ENCODE data around the gene SPAG4.

Gene SPAG4

DNA sequence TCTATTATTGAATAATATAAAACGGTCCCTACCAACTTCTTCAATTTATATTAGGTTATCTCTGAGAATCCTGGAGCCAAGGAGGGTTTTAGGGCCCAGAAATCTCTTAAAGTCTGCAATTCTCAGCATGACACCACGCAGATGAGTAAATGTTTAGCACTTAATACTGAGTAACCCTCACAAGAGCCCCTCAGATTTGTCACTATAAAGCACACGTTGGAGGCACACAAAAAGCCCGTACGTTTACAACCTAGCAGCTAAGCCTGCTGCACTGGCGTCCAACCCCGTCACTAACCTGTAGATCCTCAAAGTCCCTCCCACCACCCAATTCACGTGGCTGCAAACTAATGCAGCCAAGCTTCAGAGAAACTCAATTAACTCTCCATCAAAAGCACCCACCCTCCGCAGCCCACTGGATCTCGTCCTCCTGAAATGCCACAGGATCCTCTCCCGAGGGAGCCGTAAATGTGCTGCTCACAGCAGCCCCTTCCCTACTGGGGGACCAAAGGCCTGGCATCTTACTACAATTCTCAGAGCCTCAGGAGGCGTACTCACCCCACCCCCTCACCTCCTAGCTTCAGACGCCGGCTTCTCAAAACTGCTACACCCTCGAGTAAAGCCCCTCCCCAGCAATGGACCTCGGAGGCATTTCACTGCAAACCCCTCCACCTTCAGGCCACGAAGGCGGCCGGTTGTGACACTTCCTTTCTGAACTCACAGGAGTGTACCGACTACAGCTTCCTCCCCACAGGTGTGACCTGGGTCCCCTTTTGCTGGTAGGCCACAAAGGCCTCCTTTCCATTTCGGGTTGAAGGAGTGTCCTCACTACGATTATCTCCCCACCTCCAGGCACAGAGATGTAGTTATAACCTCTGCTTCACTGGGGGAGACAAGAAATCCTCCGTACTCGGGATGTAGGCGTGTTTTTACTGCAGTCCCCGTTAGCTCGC is 48.2 kb downstream of the SPAG4 start:
- H3K4me3 ChIP-seq (ENCODE audit: low read length), result peak overlapping the region; percentile 97
- TF ChIP-seq, protein P1, sequence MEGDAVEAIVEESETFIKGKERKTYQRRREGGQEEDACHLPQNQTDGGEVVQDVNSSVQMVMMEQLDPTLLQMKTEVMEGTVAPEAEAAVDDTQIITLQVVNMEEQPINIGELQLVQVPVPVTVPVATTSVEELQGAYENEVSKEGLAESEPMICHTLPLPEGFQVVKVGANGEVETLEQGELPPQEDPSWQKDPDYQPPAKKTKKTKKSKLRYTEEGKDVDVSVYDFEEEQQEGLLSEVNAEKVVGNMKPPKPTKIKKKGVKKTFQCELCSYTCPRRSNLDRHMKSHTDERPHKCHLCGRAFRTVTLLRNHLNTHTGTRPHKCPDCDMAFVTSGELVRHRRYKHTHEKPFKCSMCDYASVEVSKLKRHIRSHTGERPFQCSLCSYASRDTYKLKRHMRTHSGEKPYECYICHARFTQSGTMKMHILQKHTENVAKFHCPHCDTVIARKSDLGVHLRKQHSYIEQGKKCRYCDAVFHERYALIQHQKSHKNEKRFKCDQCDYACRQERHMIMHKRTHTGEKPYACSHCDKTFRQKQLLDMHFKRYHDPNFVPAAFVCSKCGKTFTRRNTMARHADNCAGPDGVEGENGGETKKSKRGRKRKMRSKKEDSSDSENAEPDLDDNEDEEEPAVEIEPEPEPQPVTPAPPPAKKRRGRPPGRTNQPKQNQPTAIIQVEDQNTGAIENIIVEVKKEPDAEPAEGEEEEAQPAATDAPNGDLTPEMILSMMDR (conservative IDR thresholded peaks at IDR 0.05; ENCODE audit: low read length), result no peak
- DNase-seq (ENCODE audit: low read depth), result peak; percentile 6

DNA sequence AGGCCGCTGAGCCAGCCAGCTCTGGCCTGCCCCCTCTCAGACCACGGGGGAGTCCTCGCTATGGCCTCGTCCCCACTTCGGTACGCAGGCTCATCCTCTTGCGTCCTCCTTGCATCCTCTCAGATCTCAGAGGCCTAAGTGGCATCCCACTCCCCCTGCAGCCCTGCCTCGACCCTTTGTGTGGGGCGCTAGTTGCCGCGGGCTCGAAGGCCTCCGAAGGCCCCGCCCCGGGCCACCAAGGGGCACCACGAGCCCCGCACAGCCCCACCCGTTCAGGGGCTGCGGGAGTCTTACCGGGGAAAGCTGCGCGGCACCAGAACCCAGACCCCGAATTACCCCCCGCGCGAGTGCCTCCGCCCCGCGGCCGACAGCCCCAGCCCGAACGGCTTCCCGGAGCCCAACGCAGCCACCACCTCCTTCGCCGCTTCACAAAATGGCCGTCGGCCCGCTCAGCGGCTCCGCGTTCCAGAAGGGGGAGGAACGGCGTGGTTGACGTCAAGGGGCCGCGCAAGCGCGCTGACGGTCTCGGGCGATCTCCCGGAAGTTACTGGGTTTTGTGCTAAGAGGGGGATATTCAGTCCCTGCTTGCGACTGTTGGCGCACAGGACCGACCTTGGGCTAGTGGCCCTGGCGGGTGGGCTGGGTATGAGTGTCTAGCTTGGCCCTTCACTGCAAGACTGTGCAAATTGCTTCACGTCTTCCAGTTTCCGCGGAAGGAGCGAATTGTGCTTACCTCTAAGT is 49.0 kb downstream of the SPAG4 start, which contains the start of the genes CPNE1 and RBM12:
TSS of gene CPNE1 (minus strand) at position 435 of the 741 bp plus-strand sequence. CDS start 31,977 bp downstream, outside the sequence.
TSS of gene RBM12 (minus strand) at position 435 of the 741 bp plus-strand sequence. CDS start 9,578 bp downstream, outside the sequence.
- TF ChIP-seq, protein P1 (conservative IDR thresholded peaks at IDR 0.05; ENCODE audit: low read length), result no peak
- peak within 1 kb of the TSS; percentile 97 for H3K4me3 ChIP-seq (ENCODE audit: low read length)
- DNase-seq (ENCODE audit: low read depth), result peak; percentile 91

DNA sequence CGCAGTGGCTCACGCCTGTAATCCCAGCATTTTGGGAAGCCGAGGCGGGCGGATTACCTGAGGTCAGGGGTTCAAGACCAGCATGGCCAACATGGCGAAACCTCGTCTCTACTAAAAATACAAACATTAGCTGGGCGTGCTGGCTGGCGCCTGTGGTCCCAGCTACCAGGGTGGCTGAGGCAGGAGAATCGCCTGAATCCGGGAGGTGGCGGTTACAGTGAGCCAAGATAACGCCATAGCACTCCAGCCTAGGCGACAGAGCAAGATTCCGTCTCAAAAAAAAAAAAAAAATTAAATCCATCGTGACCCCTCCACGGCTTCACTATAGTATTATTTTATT is 50.3 kb downstream of the SPAG4 start:
- no peak for DNase-seq (ENCODE audit: low read depth)
- no peak overlapping the region for H3K4me3 ChIP-seq (ENCODE audit: low read length)
- TF ChIP-seq, protein P1 (conservative IDR thresholded peaks at IDR 0.05; ENCODE audit: low read length), result no peak

DNA sequence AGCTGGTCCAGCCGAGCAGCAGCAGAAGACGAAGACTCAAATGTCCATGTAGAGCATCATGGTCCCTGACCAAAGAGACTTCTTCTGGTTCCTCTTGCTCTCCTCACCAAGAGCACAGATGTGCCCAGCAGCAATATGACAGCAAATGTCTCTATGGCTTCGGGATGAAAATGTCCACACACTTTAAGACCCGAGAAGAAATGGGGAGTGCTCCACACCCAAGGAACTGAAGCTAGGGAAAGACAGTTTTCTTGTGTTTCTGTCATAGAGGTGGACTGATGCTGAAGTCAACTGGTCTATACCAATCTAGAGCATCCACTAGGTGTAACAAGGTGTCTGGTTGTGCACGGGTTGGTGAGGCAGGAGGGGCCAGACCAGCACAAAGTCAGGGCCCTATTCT is 53.6 kb downstream of the SPAG4 start:
- H3K4me3 ChIP-seq (ENCODE audit: low read length), result no peak overlapping the region
- no peak for DNase-seq (ENCODE audit: low read depth)
- TF ChIP-seq, protein P1 (conservative IDR thresholded peaks at IDR 0.05; ENCODE audit: low read length), result no peak

DNA sequence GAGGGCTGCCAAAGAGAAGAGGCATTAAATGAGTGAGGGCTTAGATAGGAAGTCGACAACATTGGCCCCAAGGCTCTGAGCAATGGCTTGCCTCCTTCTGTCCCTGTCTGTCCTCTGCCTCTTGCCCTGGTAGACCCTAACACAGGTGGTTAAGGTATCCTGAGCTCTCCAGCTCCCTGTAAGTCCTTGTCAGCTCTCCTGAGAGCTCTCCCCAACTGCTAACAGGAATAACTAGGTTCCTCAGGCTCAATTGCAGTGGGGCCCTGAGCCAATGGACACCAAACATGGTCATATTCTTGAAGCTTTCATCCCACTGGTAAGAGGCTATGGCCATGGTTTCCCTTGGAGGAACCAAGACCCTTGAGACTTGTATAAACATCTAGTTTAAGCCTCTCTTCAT is 54.1 kb downstream of the SPAG4 start:
- H3K4me3 ChIP-seq (ENCODE audit: low read length), result no peak overlapping the region
- TF ChIP-seq, protein P1 (conservative IDR thresholded peaks at IDR 0.05; ENCODE audit: low read length), result no peak
- no peak for DNase-seq (ENCODE audit: low read depth)
